Kidney (tissue), 14 donors: ENCODE results near the gene TLR2. TPM values are rescaled to one million over a fixed set of nuclear protein-coding genes. Genes with fewer than 3 reads are reported as not detected.

Experiments
- DNase-seq, 5 donors: peaks; one replicate each; pipeline ENCODE4 v3.0.0-alpha.2; 2013 to 2020
- FAIRE-seq: peaks from 2 replicates; lab custom pipeline; 2012; peaks lifted over from hg19 to GRCh38; lab: Jason Lieb, UNC
- H3K27ac ChIP-seq, 2 donors: one replicate each; pipeline ENCODE4 v1.7.0; 2013; ENCODE audit warnings: low read depth in 2 of 2, low read length in 2 of 2, inconsistent platforms in 1 of 2
- H3K27me3 ChIP-seq: one replicate; pipeline ENCODE4 v1.7.1; 2013; ENCODE audit warnings: low read length, inconsistent platforms; ENCODE audit not compliant: control insufficient read depth, insufficient read depth
- H3K36me3 ChIP-seq, 3 donors: one replicate each; pipeline versions ENCODE4 v1.7.0 to v1.7.1; 2013; ENCODE audit warnings: low read length in 3 of 3, control low read depth in 1 of 3, inconsistent platforms in 1 of 3; ENCODE audit not compliant: insufficient read depth in 3 of 3, control insufficient read depth in 2 of 3
- H3K4me1 ChIP-seq, 3 donors: one replicate each; pipeline versions ENCODE4 v1.7.0 to v1.7.1; 2013; ENCODE audit warnings: low read length in 3 of 3, inconsistent platforms in 1 of 3, low read depth in 1 of 3; ENCODE audit not compliant: control insufficient read depth in 2 of 3, insufficient read depth in 2 of 3
- H3K4me3 ChIP-seq, 3 donors: one replicate each; pipeline versions ENCODE4 v1.7.0 to v1.8.1; 2013; ENCODE audit warnings: low read length in 3 of 3, control low read depth in 1 of 3, inconsistent platforms in 1 of 3
- H3K9ac ChIP-seq, 3 donors: one replicate each; pipeline versions ENCODE4 v1.7.0 to v1.7.1; 2013; ENCODE audit warnings: low read length in 3 of 3, control low read depth in 1 of 3, inconsistent platforms in 1 of 3
- H3K9me3 ChIP-seq, 3 donors: one replicate each; pipeline versions ENCODE4 v1.7.0 to v1.7.1; 2013; ENCODE audit warnings: low read length in 3 of 3, control low read depth in 1 of 3, inconsistent platforms in 1 of 3; ENCODE audit not compliant: control insufficient read depth in 2 of 3, insufficient read depth in 1 of 3
- intact Hi-C: fragments of 100-400 bp; cut with DNase I; formaldehyde crosslinking; loops from one replicate; pipeline ENCODE4 v1.11.1; 2022
- polyA plus RNA-seq: library from polyadenylated mRNA; stranded (reverse); fragments of 350-450 nt; fragmentation: Illumina TruSeq; extraction: RNeasy Lipid Tissue Mini Kit (QIAGEN cat#74804); gene quantifications from one replicate; pipeline ENCODE4 v1.2.3, GENCODE V29; 2014; ENCODE audit warnings: low read depth, low replicate concordance; ENCODE audit not compliant: insufficient read depth
- total RNA-seq: library from RNA; stranded (reverse); fragmentation: NEBNext Ultra II Directional; extraction: Animal tissue kit (Norgen Biotek cat#: 25700); gene quantifications from one replicate; pipeline ENCODE4 v1.2.1, GENCODE V29; 2021
- TF ChIP-seq, protein P1 (sequence below): IDR thresholded peaks from 3 replicates; pipeline ENCODE4 v1.5.1; 2012; ENCODE audit warnings: mild to moderate bottlenecking, moderate library complexity, borderline replicate concordance; ENCODE audit not compliant: insufficient read depth; ENCODE audit errors: extremely low read depth
- donor health status: control.
- donor health status: control.
- donor health status: control.
- donor health status: control.
- donor health status: control.
- donor health status: DM: yes; HTN: yes; CAD: no.
- donor health status: Normal renal cell carcinoma (clear cell type).

The TLR2 gene
- total and polyA plus RNA-seq, 2 donors from 2014 or later: 8.0 to 59.5 TPM

DNA sequence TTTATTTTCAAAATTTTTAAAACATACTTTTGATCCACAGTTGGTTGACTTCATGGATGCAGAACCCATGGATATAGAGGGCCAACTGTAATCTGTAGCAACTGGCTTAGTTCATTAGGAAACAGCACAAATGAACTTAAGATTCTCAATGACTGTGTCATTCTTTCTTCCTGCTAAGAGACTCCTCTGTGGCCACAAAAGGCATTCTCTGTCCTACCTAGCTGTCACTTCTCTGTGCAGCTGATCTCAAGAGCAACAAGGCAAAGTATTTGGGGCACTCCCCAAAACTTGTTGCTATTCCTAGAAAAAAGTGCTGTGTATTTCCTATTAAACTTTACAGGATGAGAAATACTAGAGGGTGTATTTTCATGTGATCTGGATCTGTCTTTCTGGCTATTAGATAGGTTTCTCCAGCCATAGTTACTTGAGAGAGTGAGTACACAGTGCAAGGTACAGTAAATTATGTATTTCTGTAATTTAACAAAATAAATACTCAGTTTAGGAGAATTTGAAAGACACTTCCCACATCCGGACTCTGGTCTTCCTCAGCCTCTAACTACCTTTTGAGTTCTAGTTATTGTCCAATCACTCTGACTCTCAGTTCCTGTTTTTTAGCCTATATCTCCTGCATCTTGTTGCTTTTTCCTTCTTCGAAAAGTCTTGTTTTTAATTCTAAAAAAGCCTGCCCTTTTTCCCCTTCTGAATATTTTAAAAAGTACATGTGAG is 21.8 kb downstream of the TLR2 start:
- H3K9me3 ChIP-seq: no peaks in the 10 kb centered on the region
- H3K4me3 ChIP-seq: no peak overlapping the region
- TF ChIP-seq, protein P1, sequence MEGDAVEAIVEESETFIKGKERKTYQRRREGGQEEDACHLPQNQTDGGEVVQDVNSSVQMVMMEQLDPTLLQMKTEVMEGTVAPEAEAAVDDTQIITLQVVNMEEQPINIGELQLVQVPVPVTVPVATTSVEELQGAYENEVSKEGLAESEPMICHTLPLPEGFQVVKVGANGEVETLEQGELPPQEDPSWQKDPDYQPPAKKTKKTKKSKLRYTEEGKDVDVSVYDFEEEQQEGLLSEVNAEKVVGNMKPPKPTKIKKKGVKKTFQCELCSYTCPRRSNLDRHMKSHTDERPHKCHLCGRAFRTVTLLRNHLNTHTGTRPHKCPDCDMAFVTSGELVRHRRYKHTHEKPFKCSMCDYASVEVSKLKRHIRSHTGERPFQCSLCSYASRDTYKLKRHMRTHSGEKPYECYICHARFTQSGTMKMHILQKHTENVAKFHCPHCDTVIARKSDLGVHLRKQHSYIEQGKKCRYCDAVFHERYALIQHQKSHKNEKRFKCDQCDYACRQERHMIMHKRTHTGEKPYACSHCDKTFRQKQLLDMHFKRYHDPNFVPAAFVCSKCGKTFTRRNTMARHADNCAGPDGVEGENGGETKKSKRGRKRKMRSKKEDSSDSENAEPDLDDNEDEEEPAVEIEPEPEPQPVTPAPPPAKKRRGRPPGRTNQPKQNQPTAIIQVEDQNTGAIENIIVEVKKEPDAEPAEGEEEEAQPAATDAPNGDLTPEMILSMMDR: no peak
- no peaks in the 10 kb centered on the region for H3K4me1 ChIP-seq
- H3K9ac ChIP-seq: no peak overlapping the region
- H3K27ac ChIP-seq: no peak overlapping the region
- H3K27me3 ChIP-seq: no peaks in the 10 kb centered on the region
- no peaks in the 10 kb centered on the region for H3K36me3 ChIP-seq
- no peak for FAIRE-seq
- intact Hi-C loops: no loop called here
- DNase-seq: no peak

DNA sequence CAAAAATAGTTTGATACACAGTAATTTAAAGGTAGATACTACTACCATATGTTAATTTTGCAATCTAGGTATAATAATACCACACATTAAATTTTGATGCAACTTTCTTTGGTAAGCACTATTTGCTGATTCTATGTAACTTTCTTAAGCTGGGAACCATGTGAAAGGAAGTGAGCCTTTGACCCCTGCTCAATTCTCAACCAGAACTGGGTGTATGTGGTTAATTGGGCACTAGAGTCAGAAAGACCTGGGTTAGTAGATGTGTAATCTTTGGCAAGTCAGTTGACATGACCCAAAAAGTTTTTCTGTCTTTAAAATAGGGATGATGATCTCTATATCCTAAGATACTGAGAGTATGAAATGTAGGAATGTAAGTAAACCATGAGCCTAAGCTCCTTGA is 22.4 kb downstream of the TLR2 start:
- TF ChIP-seq, protein P1: no peak
- Histone ChIP-seq H3K9me3 (no peaks in the 10 kb centered on the region), H3K27me3 (no peaks in the 10 kb centered on the region), H3K9ac (no peak overlapping the region), H3K4me1 (no peaks in the 10 kb centered on the region), H3K36me3 (no peaks in the 10 kb centered on the region), H3K4me3 (no peak overlapping the region), H3K27ac (no peak overlapping the region)
- intact Hi-C loops: no loop called here
- FAIRE-seq: no peak
- DNase-seq: no peak

DNA sequence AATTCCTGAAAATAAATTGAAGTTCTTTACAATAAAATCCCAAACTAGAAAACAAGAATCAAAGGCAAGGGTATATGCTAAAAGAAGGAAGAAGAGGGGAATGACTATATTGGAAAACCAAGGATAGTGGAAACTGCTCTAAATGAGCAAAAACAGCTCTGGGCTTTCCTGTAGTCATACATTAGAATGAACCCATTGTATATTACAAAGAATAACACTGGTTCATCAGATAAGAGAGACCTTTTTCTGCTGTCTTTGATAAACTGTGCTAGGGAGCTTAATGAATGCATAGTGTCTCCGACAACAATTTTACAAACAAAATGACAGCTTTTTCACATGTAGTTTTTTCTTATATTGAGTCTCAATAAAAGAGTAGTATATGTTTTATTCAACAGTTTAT is 26.6 kb downstream of the TLR2 start:
- FAIRE-seq: no peak
- no peaks in the 10 kb centered on the region for H3K4me1 ChIP-seq
- H3K9ac ChIP-seq: no peak overlapping the region
- no peaks in the 10 kb centered on the region for H3K27me3 ChIP-seq
- H3K27ac ChIP-seq: no peak overlapping the region
- TF ChIP-seq, protein P1: no peak
- no peak overlapping the region for H3K4me3 ChIP-seq
- intact Hi-C loops: no loop called here
- H3K9me3 ChIP-seq: no peaks in the 10 kb centered on the region
- no peak for DNase-seq
- no peaks in the 10 kb centered on the region for H3K36me3 ChIP-seq
